IMR-90 (cell line): Measurements from ENCODE around the gene FMN1.

Experiments used
- CHD1 ChIP-seq: IDR thresholded peaks from 2 replicates; pipeline ENCODE4 v1.6.1; 2012; ENCODE audit warnings: low read depth, low read length, improper control_type of control experiment
- MAFK ChIP-seq: IDR thresholded peaks from 2 replicates; pipeline ENCODE4 v1.6.1; 2012; ENCODE audit warnings: low read depth, low read length, improper control_type of control experiment
- NFE2L2 ChIP-seq: fragments of 150-350 bp; IDR thresholded peaks from 2 replicates; pipeline ENCODE4 v1.6.1; 2016; ENCODE audit warnings: low read depth, mild to moderate bottlenecking, low read length
- POLR2A ChIP-seq: IDR thresholded peaks from 2 replicates; pipeline ENCODE4 v1.6.1; 2012; ENCODE audit warnings: mild to moderate bottlenecking, low read depth, low read length
- RAD21 ChIP-seq: IDR thresholded peaks from 2 replicates; pipeline ENCODE4 v1.6.1; 2012; ENCODE audit warnings: low read length, improper control_type of control experiment
- RFX5 ChIP-seq: IDR thresholded peaks from 2 replicates; pipeline ENCODE4 v1.8.0; 2012; ENCODE audit warnings: low read depth, mild to moderate bottlenecking, low read length, moderate library complexity
- TF ChIP-seq, protein P1 (sequence below): conservative IDR thresholded peaks from 2 replicates; pipeline ENCODE4 v1.5.1; 2012; ENCODE audit warnings: mild to moderate bottlenecking, low read depth, low read length, improper control_type of control experiment

DNA sequence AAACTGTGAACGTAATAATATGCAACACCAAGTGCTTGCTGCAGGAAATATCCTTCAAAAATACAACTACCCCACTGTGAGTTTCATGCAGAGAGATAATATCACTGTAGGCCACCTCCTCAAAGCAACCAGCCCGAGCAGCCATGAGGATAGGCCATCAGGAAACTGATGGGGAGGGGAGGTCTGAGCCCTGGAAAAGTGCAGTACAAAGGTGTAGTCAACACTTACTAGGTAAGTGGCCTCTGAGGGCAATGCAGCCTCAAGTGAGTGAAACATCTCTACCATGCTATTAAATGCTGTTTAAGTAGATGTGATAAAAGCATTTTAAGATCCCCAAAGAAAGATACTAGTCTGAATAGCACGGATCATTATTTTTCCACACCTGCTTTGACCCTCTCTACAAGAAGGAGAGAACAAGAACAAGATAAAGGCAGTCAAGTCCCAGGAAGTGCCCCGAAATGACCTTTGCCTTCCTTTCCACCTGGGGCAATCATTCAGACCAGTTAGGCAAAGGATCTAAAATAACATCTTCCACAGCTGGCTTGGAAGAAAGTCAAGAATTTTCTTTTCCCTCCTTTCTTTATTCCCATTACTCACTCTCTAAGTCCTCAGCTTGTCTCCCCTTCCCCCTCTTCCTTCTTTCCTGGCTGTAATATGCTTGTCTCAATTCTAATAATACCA, 62.8 kb downstream of the FMN1 start:
- TF ChIP-seq, protein P1, sequence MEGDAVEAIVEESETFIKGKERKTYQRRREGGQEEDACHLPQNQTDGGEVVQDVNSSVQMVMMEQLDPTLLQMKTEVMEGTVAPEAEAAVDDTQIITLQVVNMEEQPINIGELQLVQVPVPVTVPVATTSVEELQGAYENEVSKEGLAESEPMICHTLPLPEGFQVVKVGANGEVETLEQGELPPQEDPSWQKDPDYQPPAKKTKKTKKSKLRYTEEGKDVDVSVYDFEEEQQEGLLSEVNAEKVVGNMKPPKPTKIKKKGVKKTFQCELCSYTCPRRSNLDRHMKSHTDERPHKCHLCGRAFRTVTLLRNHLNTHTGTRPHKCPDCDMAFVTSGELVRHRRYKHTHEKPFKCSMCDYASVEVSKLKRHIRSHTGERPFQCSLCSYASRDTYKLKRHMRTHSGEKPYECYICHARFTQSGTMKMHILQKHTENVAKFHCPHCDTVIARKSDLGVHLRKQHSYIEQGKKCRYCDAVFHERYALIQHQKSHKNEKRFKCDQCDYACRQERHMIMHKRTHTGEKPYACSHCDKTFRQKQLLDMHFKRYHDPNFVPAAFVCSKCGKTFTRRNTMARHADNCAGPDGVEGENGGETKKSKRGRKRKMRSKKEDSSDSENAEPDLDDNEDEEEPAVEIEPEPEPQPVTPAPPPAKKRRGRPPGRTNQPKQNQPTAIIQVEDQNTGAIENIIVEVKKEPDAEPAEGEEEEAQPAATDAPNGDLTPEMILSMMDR = no peak
- TF ChIP-seq CHD1 (no peak), POLR2A (no peak), MAFK (no peak), NFE2L2 (no peak), RFX5 (no peak), RAD21 (no peak)
